ENCODE measurements around the gene SHD.

- TF ChIP-seq EZH2phosphoT487 (IDR thresholded peaks at IDR 0.05; ENCODE audit: borderline replicate concordance, low read length) (no peak), CTCF (conservative IDR thresholded peaks at IDR 0.05; ENCODE audit: low read depth, low read length) (no peak)
Measured at GRCh38 chr19:4327252-4327876, 48.3 kb downstream of the SHD start.
